GM12878 (cell line): ENCODE measurements around the gene ATP5ME. TPM values are rescaled to one million over a fixed set of nuclear protein-coding genes. Genes with fewer than 3 reads are reported as not detected.

ENCODE experiments used
- ATAC-seq: fragments of 200-7000 bp; cut with Tn5 transposase; 3 replicates; pipeline ENCODE4 v1.9.1; 2020; ENCODE audit warnings: mild to moderate bottlenecking, moderate library complexity
- BruUV-seq: library from RNA; stranded (reverse); fragments of 400-500 nt; replicated peaks from 2 replicates; lab custom pipeline; 2021; lab: Mats Ljungman, UMichigan
- CTCF ChIA-PET: fragments of 300-600 bp; sonication (Branson Sonifier 250); formaldehyde crosslinking; extraction: SDS; loops from one replicate; lab custom pipeline; 2021; ENCODE audit warnings: inconsistent platforms; lab: Yijun Ruan, JAX
- POLR2A ChIA-PET: fragments of 350-600 bp; formaldehyde crosslinking; extraction: SDS; loops from one replicate; lab custom pipeline; 2021; ENCODE audit warnings: inconsistent platforms; lab: Charles Lee
- RAD21 ChIA-PET: fragments of 300-600 bp; sonication (Branson Sonifier 250); formaldehyde crosslinking; loops from one replicate; lab custom pipeline; 2023; ENCODE audit warnings: antibody characterized with exemption; ENCODE audit not compliant: unreplicated experiment; lab: Charles Lee
- SMC1A ChIA-PET: fragments of 300-600 bp; sonication (Branson Sonifier 250); formaldehyde crosslinking; loops from one replicate; lab custom pipeline; 2023; ENCODE audit not compliant: unreplicated experiment, uncharacterized antibody; lab: Charles Lee
- DNase-seq: peaks from one replicate; pipeline ENCODE4 v3.0.0-alpha.2; 2011; ENCODE audit warnings: low read depth, low spot score
- FAIRE-seq: peaks from 3 replicates; lab custom pipeline; 2011; peaks lifted over from hg19 to GRCh38; lab: Jason Lieb, UNC
- H2AFZ ChIP-seq: 2 replicates; pipeline ENCODE4 v1.6.0; 2011; ENCODE audit warnings: low read depth, low read length, control low read depth; ENCODE audit not compliant: control insufficient read depth
- H3K27ac ChIP-seq: 2 replicates; pipeline ENCODE4 v1.5.1; 2011; ENCODE audit warnings: control low read depth; ENCODE audit not compliant: control insufficient read depth, insufficient read depth
- H3K27me3 ChIP-seq, 2 experiments: replicated peaks in 1 of 2; 2 replicates each; pipeline versions ENCODE4 v1.6.0 to v1.6.1; 2011; ENCODE audit warnings: low read length in 1 of 2; ENCODE audit not compliant: control insufficient read depth in 2 of 2, insufficient read depth in 2 of 2
- H3K36me3 ChIP-seq, 2 experiments: 2 replicates each; pipeline ENCODE4 v1.5.1; 2011; ENCODE audit warnings: low read length in 1 of 2; ENCODE audit not compliant: control insufficient read depth in 2 of 2, insufficient read depth in 2 of 2
- H3K4me1 ChIP-seq: 2 replicates; pipeline ENCODE4 v1.6.1; 2011; ENCODE audit warnings: mild to moderate bottlenecking, low read length, moderate library complexity, mixed read lengths; ENCODE audit not compliant: control insufficient read depth, insufficient read depth
- H3K4me2 ChIP-seq: 2 replicates; pipeline ENCODE4 v1.6.0; 2011; ENCODE audit warnings: control low read depth; ENCODE audit not compliant: control insufficient read depth, insufficient read depth
- H3K4me3 ChIP-seq: fragments of 200-600 bp; sonication (generic); 2 replicates; pipeline ENCODE4 v1.5.1; 2016
- H3K79me2 ChIP-seq: 2 replicates; pipeline ENCODE4 v1.6.0; 2011; ENCODE audit warnings: low read length; ENCODE audit not compliant: control insufficient read depth, insufficient read depth
- H3K9ac ChIP-seq: 2 replicates; pipeline ENCODE4 v1.8.0; 2011; ENCODE audit warnings: low read length, control low read depth, mixed read lengths; ENCODE audit not compliant: control insufficient read depth, insufficient read depth
- H3K9me3 ChIP-seq: replicated peaks from 3 replicates; pipeline ENCODE4 v1.5.1; 2011; ENCODE audit warnings: mild to moderate bottlenecking, low read length; ENCODE audit not compliant: control insufficient read depth, insufficient read depth
- H4K20me1 ChIP-seq: 2 replicates; pipeline ENCODE4 v1.6.0; 2011; ENCODE audit not compliant: control insufficient read depth, insufficient read depth
- BCL3 ChIP-seq: IDR thresholded peaks from 2 replicates; pipeline ENCODE4 v1.6.1; 2011; ENCODE audit warnings: borderline replicate concordance, low read depth, mild to moderate bottlenecking, moderate library complexity, low read length; ENCODE audit not compliant: insufficient read depth, poor library complexity, severe bottlenecking
- FOXK2 ChIP-seq: fragments of 450-650 bp; IDR thresholded peaks from 2 replicates; pipeline ENCODE4 v1.6.1; 2017; ENCODE audit warnings: mild to moderate bottlenecking, moderate library complexity
- FOXM1 ChIP-seq: IDR thresholded peaks from 2 replicates; pipeline ENCODE4 v1.6.1; 2012; ENCODE audit warnings: low read depth, mild to moderate bottlenecking, inconsistent platforms, low read length, moderate library complexity
- NFXL1 ChIP-seq: fragments of 450-650 bp; IDR thresholded peaks from 2 replicates; pipeline ENCODE4 v1.6.1; 2017; ENCODE audit warnings: antibody characterized with exemption, mild to moderate bottlenecking, borderline replicate concordance
- PKNOX1 ChIP-seq: fragments of 450-650 bp; IDR thresholded peaks from 2 replicates; pipeline ENCODE4 v1.6.1; 2016; ENCODE audit warnings: mild to moderate bottlenecking
- RUNX3 ChIP-seq: IDR thresholded peaks from 2 replicates; pipeline ENCODE4 v1.6.1; 2012; ENCODE audit warnings: low read length, inconsistent platforms
- SPI1 ChIP-seq: IDR thresholded peaks from 2 replicates; pipeline ENCODE4 v1.6.1; 2011; ENCODE audit warnings: low read depth, mild to moderate bottlenecking, low read length, moderate library complexity, borderline replicate concordance; ENCODE audit not compliant: insufficient read depth
- TCF12 ChIP-seq: IDR thresholded peaks from 2 replicates; pipeline ENCODE4 v1.6.1; 2011; ENCODE audit warnings: low read depth, mild to moderate bottlenecking, low read length
- ZNF217 ChIP-seq: fragments of 450-650 bp; IDR thresholded peaks from 2 replicates; pipeline ENCODE4 v1.6.1; 2017; ENCODE audit warnings: antibody characterized with exemption, mild to moderate bottlenecking
- WGBS: methylation state at CpG from one replicate; pipeline ENCODE4 v1.1.6; 2016; ENCODE audit warnings: low lambda C conversion rate; ENCODE audit not compliant: insufficient replicate concordance, insufficient coverage; ENCODE audit errors: missing lambda C conversion rate; 5-methylcytosine and 5-hydroxymethylcytosine counted together
- in situ Hi-C: fragments of 300-500 bp; cut with MboI; formaldehyde crosslinking; loops from 9 replicates; pipeline ENCODE4 v1.14.3; 2018; ENCODE audit warnings: mixed read lengths
- intact Hi-C: fragments of 100-400 bp; cut with micrococcal nuclease; formaldehyde crosslinking; loops from one replicate; pipeline ENCODE4 v1.14.2; 2022; ENCODE audit not compliant: unreplicated experiment
- polyA plus RNA-seq, 11 experiments: library from polyadenylated mRNA; depleted of rRNA in 4 of 11; unstranded in 6 of 11; stranded (reverse) in 5 of 11; fragments of >200 nt; fragmentation: Nextera tagmentation in 4 of 11; fragmentation: Illumina TruSeq in 1 of 11; extraction: Ambion mirVana in 4 of 11; extraction: Trizol in 1 of 11; gene quantifications; 1 replicate in 1 of 11; 2 replicates in 10 of 11; pipeline versions ENCODE4 v1.2.1 to v1.2.3, GENCODE V29; 2011 to 2016; ENCODE audit warnings: inconsistent platforms in 2 of 11, missing spikeins in 2 of 11, low read depth in 1 of 11
- total RNA-seq, 4 experiments: library from RNA; depleted of rRNA in 3 of 4; stranded (reverse); fragments of >200 nt in 3 of 4; fragmentation: Illumina TruSeq in 1 of 4; extraction: Trizol in 1 of 4; gene quantifications; 2 replicates each; pipeline versions ENCODE4 v1.2.1 to v1.2.3, GENCODE V29; 2013 to 2021
- TF ChIP-seq, protein P1 (sequence below): fragments of 450-650 bp; IDR thresholded peaks from 2 replicates; pipeline ENCODE4 v1.6.1; 2017; ENCODE audit warnings: borderline replicate concordance

The ATP5ME gene
- total and polyA plus RNA-seq, 10 of the 15 experiments (the other 5 are each of a cell fraction or from before 2014, with no cell fraction given) = 279 to 2,374 (median 509) TPM

DNA sequence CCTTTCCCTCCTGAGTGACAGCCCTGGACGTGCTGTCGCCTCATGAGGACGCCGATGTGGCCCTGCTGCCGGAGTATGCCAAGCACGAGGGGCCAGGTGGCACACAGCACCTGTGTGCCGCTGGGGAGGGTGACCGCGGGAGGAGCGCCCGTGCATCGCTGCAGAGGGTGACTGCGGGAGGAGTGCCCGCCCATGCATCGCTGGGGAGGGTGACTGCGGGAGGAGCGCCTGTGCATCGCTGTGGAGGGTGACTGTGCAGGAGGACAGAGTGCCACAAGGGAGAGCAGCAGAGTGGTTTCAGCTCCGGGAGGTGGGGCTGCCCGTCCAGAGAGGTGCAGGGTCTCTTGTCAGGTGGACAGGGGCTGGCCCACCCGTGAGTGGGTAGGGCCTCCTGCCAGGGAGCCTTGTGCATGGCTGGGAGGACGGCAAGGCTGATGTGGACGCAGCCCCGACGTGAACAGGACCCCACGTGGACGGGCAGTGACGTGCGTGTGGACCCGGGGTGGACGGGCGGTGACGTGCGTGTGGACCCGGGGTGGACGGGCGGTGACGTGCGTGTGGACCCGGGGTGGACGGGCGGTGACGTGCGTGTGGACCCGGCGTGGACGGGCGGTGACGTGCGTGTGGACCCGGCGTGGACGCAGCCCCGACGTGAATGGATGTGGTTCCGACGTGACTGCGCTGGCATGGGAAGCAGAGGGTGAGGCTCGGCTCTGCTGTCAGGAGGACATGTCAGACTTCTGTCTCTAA, 46.2 kb upstream of the ATP5ME start:
- in situ Hi-C loops = no loop called here
- H3K27me3 ChIP-seq = no peaks in the 10 kb centered on the region
- H4K20me1 ChIP-seq = peaks cover 2% of the 10 kb centered on the region; the same call in 1 of the 2 replicates
- no TSS peak for BruUV-seq
- H3K4me1 ChIP-seq = no peaks in the 10 kb centered on the region
- peaks cover under 1% of the 10 kb centered on the region for H3K79me2 ChIP-seq
- POLR2A ChIA-PET = no interaction called here
- peaks cover 2 to 11% of the 10 kb centered on the region in 2 experiments; a peak in 2 of 4 replicates for H3K36me3 ChIP-seq
- FAIRE-seq (no peak), ATAC-seq (no peak), DNase-seq (no peak)
- H3K4me3 ChIP-seq = no peak overlapping the region
- H3K9ac ChIP-seq = no peak overlapping the region
- SMC1A ChIA-PET = no interaction called here
- no peak overlapping the region for H2AFZ ChIP-seq
- no peak overlapping the region for H3K4me2 ChIP-seq
- RAD21 ChIA-PET = no interaction called here
- intact Hi-C loops = no loop called here
- CTCF ChIA-PET = no interaction called here
- H3K9me3 ChIP-seq = no peaks in the 10 kb centered on the region; the same call in 2 of the 3 replicates
- WGBS = 95% methylated on average over 41 of the region's 59 CpGs
- TF ChIP-seq PKNOX1 = no peak
- H3K27ac ChIP-seq = no peak overlapping the region

- CTCF ChIA-PET = no interaction called here
These were observed 44.4 kb upstream of the ATP5ME start for GRCh38 chr4:718460-718859.

More at GRCh38 chr4:718460-718859, 44.4 kb upstream of the ATP5ME start:
- in situ Hi-C loops (no loop called here), intact Hi-C loops (no loop called here)
- FAIRE-seq (no peak), ATAC-seq (no peak), DNase-seq (no peak)
- BruUV-seq = no TSS peak
- no peak for TF ChIP-seq FOXK2
- no peak for TF ChIP-seq RUNX3
- no peak for TF ChIP-seq FOXM1
- TF ChIP-seq BCL3 = no peak
- no peak for TF ChIP-seq NFXL1
- TF ChIP-seq SPI1 = no peak
- TF ChIP-seq TCF12 = no peak
- TF ChIP-seq, protein P1, sequence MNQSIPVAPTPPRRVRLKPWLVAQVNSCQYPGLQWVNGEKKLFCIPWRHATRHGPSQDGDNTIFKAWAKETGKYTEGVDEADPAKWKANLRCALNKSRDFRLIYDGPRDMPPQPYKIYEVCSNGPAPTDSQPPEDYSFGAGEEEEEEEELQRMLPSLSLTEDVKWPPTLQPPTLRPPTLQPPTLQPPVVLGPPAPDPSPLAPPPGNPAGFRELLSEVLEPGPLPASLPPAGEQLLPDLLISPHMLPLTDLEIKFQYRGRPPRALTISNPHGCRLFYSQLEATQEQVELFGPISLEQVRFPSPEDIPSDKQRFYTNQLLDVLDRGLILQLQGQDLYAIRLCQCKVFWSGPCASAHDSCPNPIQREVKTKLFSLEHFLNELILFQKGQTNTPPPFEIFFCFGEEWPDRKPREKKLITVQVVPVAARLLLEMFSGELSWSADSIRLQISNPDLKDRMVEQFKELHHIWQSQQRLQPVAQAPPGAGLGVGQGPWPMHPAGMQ = no peak
- no peak for TF ChIP-seq ZNF217
- H3K9ac ChIP-seq = no peak overlapping the region
- H3K4me3 ChIP-seq = no peak overlapping the region
- RAD21 ChIA-PET = no interaction called here
- POLR2A ChIA-PET = no interaction called here
- no peaks in the 10 kb centered on the region for H3K4me1 ChIP-seq
- no peaks in the 10 kb centered on the region; the same call in 2 of the 3 replicates for H3K9me3 ChIP-seq
- peaks cover 2% of the 10 kb centered on the region; the same call in 1 of the 2 replicates for H4K20me1 ChIP-seq
- H3K27me3 ChIP-seq = no peaks in the 10 kb centered on the region
- H3K36me3 ChIP-seq = peaks cover 2 to 11% of the 10 kb centered on the region in 2 experiments; a peak in 2 of 4 replicates
- no peak overlapping the region for H3K27ac ChIP-seq
- no peak overlapping the region for H3K4me2 ChIP-seq
- WGBS = 81% methylated on average over 8 of the region's 8 CpGs
- SMC1A ChIA-PET = no interaction called here
- no peak overlapping the region for H2AFZ ChIP-seq
- H3K79me2 ChIP-seq = peaks cover 15% of the 10 kb centered on the region
